ENCODE data around the gene ST3GAL5. TPM values are rescaled to one million over a fixed set of nuclear protein-coding genes. Genes with fewer than 3 reads are reported as not detected.

Gene ST3GAL5
- total RNA-seq (ENCODE audit: low replicate concordance), result 9.7 and 9.9 TPM in 2 replicates

GRCh38 chr2:85888684-85889626, at the start of gene ST3GAL5:
Gene ST3GAL5, minus strand, starts transcription at chr2:85888990. Its CDS starts 85 bp downstream, at chr2:85888905.
- peaks cover 23% of the 10 kb centered on the region for H3K4me1 ChIP-seq
- H3K27ac Mint-ChIP-seq, result peak within 1 kb of the TSS; percentile 82
- peak within 1 kb of the TSS; percentile 89 for H3K4me3 Mint-ChIP-seq
- H3K27ac ChIP-seq, result no peak within 1 kb of the TSS
- H3K79me2 ChIP-seq (ENCODE audit: low read depth), result no peaks in the 10 kb centered on the region
- peaks cover 17% of the 10 kb centered on the region for H3F3A ChIP-seq (ENCODE audit: low read depth)
- H3K27me3 Mint-ChIP-seq (ENCODE audit: insufficient read depth, low read depth), result peaks cover 11% of the 10 kb centered on the region
- H3K4me2 ChIP-seq, result peak within 1 kb of the TSS; percentile 89
- H3K9me3 ChIP-seq (ENCODE audit: low read depth), result no peaks in the 10 kb centered on the region
- no peaks in the 10 kb centered on the region for H3K36me3 ChIP-seq
- H3K4me3 ChIP-seq, result peak within 1 kb of the TSS; percentile 94
- TF ChIP-seq EZH2phosphoT487 (IDR thresholded peaks at IDR 0.05) (no peak), CTCF (IDR thresholded peaks at IDR 0.05) (peak; percentile 82), EZH2 (IDR thresholded peaks at IDR 0.05) (no peak)
- peaks cover 33% of the 10 kb centered on the region for H3K27me3 ChIP-seq
- no peaks in the 10 kb centered on the region for H3K9me3 Mint-ChIP-seq
- peaks cover 37% of the 10 kb centered on the region for H3K4me1 Mint-ChIP-seq
- peaks cover 10% of the 10 kb centered on the region for H4K20me1 ChIP-seq (ENCODE audit: low read depth)
- H2AFZ ChIP-seq (replicated peaks), result peak within 1 kb of the TSS; percentile 85
- no peaks in the 10 kb centered on the region for H3K36me3 Mint-ChIP-seq
- DNase-seq (ENCODE audit: low spot score), result peak; percentile 94
- no peak within 1 kb of the TSS for H3K9ac ChIP-seq

GRCh38 chr2:85938456-85938855, 49.7 kb upstream of the ST3GAL5 start:
- Mint-ChIP-seq H3K27me3 (ENCODE audit: insufficient read depth, low read depth) (peaks cover 8% of the 10 kb centered on the region), H3K36me3 (peaks cover 8% of the 10 kb centered on the region), H3K27ac (no peak overlapping the region), H3K4me1 (peaks cover 24% of the 10 kb centered on the region), H3K4me3 (no peak overlapping the region), H3K9me3 (peaks cover 26% of the 10 kb centered on the region)
- Histone ChIP-seq H4K20me1 (ENCODE audit: low read depth) (no peaks in the 10 kb centered on the region), H3K4me2 (no peak overlapping the region), H3F3A (ENCODE audit: low read depth) (peaks cover 6% of the 10 kb centered on the region), H3K4me1 (peaks cover 15% of the 10 kb centered on the region), H3K9me3 (ENCODE audit: low read depth) (peaks cover 5% of the 10 kb centered on the region), H3K27ac (no peak overlapping the region), H2AFZ (replicated peaks) (no peak overlapping the region), H3K27me3 (no peaks in the 10 kb centered on the region), H3K79me2 (ENCODE audit: low read depth) (no peaks in the 10 kb centered on the region), H3K36me3 (no peaks in the 10 kb centered on the region), H3K9ac (no peak overlapping the region), H3K4me3 (no peak overlapping the region)
- TF ChIP-seq EZH2 (IDR thresholded peaks at IDR 0.05), result no peak
- no peak for DNase-seq (ENCODE audit: low spot score)

GRCh38 chr2:85937069-85937439, 48.3 kb upstream of the ST3GAL5 start:
- H3K4me3 ChIP-seq, result no peak overlapping the region
- Mint-ChIP-seq H3K27me3 (ENCODE audit: insufficient read depth, low read depth) (peaks cover 2% of the 10 kb centered on the region), H3K4me3 (no peak overlapping the region), H3K9me3 (peaks cover 16% of the 10 kb centered on the region), H3K27ac (peak overlapping the region; percentile 25), H3K36me3 (peaks cover 2% of the 10 kb centered on the region), H3K4me1 (peaks cover 24% of the 10 kb centered on the region)
- H3K79me2 ChIP-seq (ENCODE audit: low read depth), result no peaks in the 10 kb centered on the region
- H3K36me3 ChIP-seq, result no peaks in the 10 kb centered on the region
- H4K20me1 ChIP-seq (ENCODE audit: low read depth), result no peaks in the 10 kb centered on the region
- DNase-seq (ENCODE audit: low spot score), result no peak
- no peak overlapping the region for H3K9ac ChIP-seq
- no peak overlapping the region for H3K4me2 ChIP-seq
- no peak overlapping the region for H3K27ac ChIP-seq
- H3F3A ChIP-seq (ENCODE audit: low read depth), result peaks cover 6% of the 10 kb centered on the region
- H2AFZ ChIP-seq (replicated peaks), result no peak overlapping the region
- peaks cover 15% of the 10 kb centered on the region for H3K4me1 ChIP-seq
- peaks cover 2% of the 10 kb centered on the region for H3K9me3 ChIP-seq (ENCODE audit: low read depth)
- H3K27me3 ChIP-seq, result no peaks in the 10 kb centered on the region
- TF ChIP-seq EZH2 (IDR thresholded peaks at IDR 0.05), result no peak
- TF ChIP-seq EZH2phosphoT487 (IDR thresholded peaks at IDR 0.05), result no peak
- no peak for TF ChIP-seq CTCF (IDR thresholded peaks at IDR 0.05)

Data from neural progenitor cell (in vitro differentiated cells).